ENCODE measurements around the gene TTYH1.
A peak's percentile ranks its signal among the peaks of the same experiment; 100 is the strongest.
"Not testable (repeated sequence)": the region's sequence is repeated elsewhere in the genome, so short reads cannot be mapped to it uniquely, and the experiment has no call there.

Gene TTYH1

GRCh38 chr19:54439174-54439851 lies 24.0 kb downstream of the TTYH1 start:
- DNase-seq (ENCODE audit: low read depth in 2 of 2), result no peak

- DNase-seq (ENCODE audit: low read depth in 2 of 2), result no peak
Observed at GRCh38 chr19:54440641-54441040, 25.4 kb downstream of the TTYH1 start.

DNA sequence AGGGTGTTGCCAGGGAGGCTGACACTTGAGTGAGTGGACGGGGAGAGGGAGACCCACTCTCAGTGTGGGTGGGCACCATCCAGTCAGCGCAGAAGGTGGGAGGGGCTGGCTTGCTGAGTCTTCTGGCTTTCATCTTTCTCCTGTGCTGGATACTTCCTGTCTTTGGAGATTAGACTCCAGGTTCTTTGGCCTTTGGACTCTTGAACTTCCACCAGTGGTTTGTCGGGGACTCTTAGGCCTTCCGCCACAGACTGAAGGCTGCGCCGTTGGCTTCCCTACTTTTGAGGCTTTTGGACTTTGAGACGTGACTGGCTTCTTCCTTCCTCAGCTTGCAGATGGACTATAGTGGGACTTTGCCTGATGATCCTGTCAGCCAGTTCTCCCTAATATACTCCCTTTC lies 29.5 kb downstream of the TTYH1 start:
- no peak for DNase-seq (ENCODE audit: low read depth in 2 of 2)

DNA sequence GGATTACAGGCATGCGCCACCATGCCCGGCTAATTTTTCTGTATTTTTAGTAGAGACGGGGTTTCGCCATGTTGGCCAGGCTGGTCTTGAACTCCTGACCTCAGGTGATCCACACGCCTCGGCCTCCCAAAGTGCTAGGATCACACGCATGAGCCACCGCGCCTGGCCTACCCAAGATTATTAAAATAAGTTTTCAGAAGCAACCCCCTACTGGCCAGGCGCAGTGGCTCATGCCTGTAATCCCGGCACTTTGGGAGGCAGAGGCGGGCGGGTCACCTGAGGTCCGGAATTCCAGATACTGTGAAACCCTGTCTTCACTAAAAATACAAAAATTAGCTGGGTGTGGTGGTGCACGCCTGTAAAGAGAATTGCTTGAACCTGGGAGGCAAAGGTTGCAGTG lies 31.1 kb downstream of the TTYH1 start:
- DNase-seq (ENCODE audit: low read depth in 2 of 2), result not testable (repeated sequence)

DNA sequence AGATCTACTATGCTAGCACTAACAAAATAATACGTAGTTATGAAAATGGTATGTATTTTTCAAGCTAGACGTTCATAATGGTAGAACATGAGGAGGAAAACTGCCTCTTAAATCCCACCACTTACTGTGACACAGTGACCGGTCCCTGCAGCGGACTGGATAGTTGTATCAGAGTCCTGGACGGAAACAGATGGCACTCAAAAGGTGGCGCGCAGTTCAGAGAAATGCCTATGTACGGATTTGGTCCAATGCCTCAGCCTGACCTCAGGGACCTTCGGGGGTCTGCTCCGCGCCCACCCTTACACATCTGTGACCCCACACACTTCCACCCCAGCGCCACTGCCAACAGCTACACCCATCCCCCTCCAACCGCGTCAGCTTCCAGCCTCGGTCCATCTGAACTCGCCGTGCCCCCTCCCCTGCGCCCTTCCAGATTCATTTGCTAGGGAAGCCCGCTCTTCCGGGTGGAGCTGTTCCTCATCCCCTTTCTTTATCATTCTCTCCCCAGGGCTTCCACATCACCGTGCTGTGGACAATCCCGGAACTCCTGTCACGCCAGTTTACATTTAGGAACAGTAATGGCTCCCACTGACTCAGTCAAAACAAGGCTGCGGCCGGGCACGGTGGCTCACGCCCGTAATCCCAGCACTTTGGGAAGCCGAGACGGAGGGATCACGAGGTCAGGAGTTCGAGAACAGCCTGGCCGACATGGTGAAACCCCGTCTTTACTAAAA lies 32.9 kb downstream of the TTYH1 start:
- no peak for DNase-seq (ENCODE audit: low read depth in 2 of 2)

- peak; percentile 95 to 97 for DNase-seq (ENCODE audit: low read depth in 2 of 2)
Observed at GRCh38 chr19:54448774-54449700, 33.8 kb downstream of the TTYH1 start, which contains the start of gene LENG8. Gene LENG8 (plus strand): TSS chr19:54449199. CDS start chr19:54451345, 2,146 bp downstream.

DNA sequence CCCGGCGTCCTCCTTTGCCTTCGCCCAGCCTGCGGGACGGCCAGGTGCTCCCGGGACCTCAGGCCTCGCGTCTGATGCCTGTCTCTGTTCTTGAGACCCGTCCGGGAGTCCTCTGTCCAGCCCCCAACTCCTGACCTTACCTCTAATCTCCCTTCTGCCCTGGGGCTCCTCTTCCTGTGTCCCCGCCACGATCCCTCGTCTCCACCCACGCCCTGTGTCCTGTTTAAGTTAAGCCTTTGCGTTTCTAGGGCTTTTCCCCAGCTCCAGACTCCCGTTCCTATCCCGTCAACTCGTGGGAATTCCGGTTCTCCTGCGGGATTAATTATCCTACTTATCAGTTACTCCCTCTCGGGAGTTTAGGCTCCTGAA lies 34.4 kb downstream of the TTYH1 start:
- DNase-seq (ENCODE audit: low read depth in 2 of 2), result no peak

GRCh38 chr19:54451331-54451871 lies 36.1 kb downstream of the TTYH1 start:
- DNase-seq (ENCODE audit: low read depth in 2 of 2), result no peak

GRCh38 chr19:54451997-54452396 lies 36.7 kb downstream of the TTYH1 start:
- DNase-seq (ENCODE audit: low read depth in 2 of 2), result no peak

GRCh38 chr19:54452626-54453025 lies 37.4 kb downstream of the TTYH1 start:
- DNase-seq (ENCODE audit: low read depth in 2 of 2), result no peak

DNA sequence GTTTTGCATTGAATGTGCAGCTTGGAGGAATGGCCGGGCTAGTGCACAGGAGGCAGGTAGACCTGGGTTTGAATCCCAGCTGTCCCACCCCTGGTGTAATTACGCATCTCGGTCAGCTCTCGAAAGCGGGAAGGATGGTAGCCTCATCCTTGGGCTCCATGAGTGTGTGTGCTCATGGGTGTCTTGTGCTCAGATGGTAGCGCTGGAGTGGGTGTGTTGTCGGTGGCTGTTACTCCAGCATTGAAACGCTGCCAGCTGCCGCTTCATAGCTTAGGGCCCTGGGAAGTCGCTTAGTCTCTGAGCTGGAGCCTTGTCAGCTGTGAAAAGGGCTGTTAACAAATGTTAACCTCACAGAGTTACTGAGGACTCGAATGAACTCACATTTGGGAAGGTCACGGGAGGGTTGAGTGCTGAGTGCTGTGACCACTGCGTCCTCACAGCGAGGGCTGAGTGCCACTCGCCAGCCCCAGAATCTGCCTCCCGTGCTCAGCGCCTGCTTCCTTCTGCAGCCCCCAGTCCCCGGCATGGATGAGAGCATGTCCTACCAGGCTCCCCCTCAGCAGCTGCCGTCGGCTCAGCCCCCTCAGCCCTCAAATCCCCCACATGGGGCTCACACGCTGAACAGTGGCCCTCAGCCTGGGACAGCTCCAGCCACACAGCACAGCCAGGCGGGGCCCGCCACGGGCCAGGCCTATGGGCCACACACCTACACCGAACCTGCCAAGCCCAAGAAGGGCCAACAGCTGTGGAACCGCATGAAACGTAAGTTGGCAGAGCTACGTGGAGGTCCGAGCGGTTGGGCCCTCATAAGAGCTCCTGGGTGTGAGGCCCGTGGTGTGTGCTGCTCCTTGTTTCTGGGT lies 38.9 kb downstream of the TTYH1 start:
- DNase-seq (ENCODE audit: low read depth in 2 of 2), result no peak

- no peak for DNase-seq (ENCODE audit: low read depth in 2 of 2)
Observed at GRCh38 chr19:54454781-54455675, 39.8 kb downstream of the TTYH1 start.

DNA sequence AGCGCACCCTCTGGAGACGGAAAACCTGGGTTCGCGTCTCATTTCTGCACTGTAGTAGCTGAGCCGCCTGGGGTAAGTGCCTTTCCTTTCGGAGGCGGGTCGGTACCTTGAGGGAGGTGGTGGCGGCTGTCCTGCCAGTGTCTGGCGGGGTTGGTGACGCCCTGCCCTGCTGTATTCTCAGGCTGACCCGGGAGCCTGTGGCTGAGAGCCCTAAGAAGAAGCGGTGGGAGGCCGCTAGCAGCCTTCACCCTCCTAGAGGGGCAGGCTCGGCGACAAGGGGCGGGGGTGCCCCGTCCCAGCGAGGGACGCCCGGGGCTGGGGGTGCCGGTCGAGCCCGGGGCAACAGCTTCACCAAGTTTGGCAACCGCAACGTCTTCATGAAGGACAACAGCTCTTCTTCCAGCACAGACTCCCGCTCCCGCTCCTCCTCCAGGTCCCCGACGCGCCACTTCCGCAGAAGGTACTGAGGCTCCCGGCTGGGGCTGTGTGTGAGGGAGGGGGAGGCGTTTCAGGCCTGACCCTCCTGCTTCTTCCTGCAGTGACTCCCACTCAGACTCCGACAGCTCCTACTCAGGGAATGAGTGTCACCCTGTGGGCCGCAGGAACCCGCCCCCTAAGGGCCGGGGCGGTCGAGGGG lies 40.6 kb downstream of the TTYH1 start:
- DNase-seq (ENCODE audit: low read depth in 2 of 2), result no peak

GRCh38 chr19:54456423-54457373 lies 41.4 kb downstream of the TTYH1 start:
- DNase-seq (ENCODE audit: low read depth in 2 of 2), result no peak

DNA sequence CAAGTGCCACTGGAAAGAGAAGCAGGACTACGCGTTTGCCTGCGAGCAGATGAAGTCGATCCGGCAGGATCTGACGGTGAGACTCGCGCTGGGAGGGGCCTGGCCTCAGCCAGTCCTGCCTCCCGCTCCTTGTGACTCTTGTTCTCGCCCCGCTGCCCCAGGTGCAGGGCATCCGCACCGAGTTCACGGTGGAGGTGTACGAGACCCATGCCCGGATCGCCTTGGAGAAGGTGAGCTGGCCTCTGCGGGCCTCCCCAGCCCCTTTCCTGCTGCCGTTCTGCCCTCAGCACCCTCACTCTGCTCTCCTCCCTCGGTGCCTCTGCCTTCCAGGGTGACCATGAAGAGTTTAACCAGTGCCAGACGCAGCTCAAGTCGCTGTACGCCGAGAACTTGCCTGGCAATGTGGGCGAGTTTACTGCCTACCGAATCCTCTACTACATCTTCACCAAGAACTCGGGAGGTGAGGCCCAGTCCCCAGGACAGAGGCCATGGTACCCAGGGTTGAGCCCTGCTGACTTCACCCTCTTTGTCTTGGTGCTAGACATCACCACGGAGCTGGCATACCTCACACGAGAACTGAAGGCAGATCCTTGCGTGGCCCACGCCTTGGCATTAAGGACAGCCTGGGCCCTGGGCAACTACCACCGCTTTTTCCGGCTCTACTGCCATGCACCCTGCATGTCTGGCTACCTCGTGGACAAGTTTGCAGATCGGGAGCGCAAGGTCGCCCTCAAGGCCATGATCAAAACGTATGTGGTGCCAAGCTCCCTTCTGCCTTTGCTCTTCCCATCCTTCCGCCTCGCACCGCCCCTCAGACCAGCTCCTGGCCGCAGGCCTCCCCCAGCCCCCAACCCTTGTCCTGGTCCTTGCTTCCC lies 42.7 kb downstream of the TTYH1 start:
- DNase-seq (ENCODE audit: low read depth in 2 of 2), result no peak

DNA sequence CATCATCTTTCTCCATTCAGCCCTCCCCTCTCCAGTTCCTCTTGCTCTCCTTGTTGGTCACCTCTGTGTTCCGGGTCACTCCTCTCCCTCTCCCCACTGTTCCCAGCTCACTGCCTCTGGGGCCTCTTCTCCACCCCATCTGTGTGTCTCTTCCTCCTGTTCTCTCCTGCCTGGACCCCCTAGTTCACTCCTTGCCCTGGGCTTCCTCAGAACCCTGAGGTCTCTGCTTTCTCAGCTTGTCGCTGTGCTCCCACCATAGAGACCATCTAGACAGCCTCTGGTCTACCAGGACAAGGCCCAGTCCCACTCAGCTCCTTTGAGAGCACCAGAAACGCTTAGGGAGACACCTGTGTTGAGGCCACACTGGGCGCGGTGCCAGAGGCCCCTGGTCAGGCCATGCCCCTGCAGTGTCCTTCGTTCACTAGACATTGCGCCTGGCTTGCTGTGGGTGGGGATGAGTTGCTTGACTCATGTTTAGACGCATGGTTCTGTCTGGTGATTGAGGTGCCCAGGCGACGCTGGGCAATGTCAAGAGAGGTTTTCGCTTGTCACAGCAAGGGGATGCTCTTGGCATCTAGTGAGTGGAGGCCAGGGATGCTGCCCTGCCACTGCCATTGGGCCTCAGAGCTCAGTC lies 43.5 kb downstream of the TTYH1 start:
- DNase-seq (ENCODE audit: low read depth in 2 of 2), result no peak
